BJ (cell line): ENCODE measurements around the gene SUN5. TPM values are rescaled to one million over a fixed set of nuclear protein-coding genes. Genes with fewer than 3 reads are reported as not detected.
"Not testable (repeated sequence)": the region's sequence is repeated elsewhere in the genome, so short reads cannot be mapped to it uniquely, and the experiment has no call there.

Experiments used
- CTCF ChIA-PET: fragments of 350-600 bp; formaldehyde crosslinking; extraction: SDS; loops from one replicate; lab custom pipeline; 2021; ENCODE audit warnings: antibody characterized with exemption, inconsistent platforms; lab: Yijun Ruan, JAX
- POLR2A ChIA-PET: fragments of 300-600 bp; sonication (Branson Sonifier 250); formaldehyde crosslinking; extraction: SDS; loops from one replicate; lab custom pipeline; 2021; ENCODE audit warnings: antibody characterized with exemption; lab: Charles Lee
- DNase-seq: peaks from one replicate; pipeline ENCODE4 v3.0.0-alpha.2; 2011; ENCODE audit warnings: low read depth
- H3K27me3 ChIP-seq: 2 replicates; pipeline ENCODE4 v1.6.0; 2011; ENCODE audit warnings: low read length; ENCODE audit not compliant: control insufficient read depth, insufficient read depth
- H3K36me3 ChIP-seq: 2 replicates; pipeline ENCODE4 v1.5.1; 2011; ENCODE audit warnings: low read length; ENCODE audit not compliant: control insufficient read depth, insufficient read depth
- H3K4me3 ChIP-seq: 2 replicates; pipeline ENCODE4 v1.5.1; 2011; ENCODE audit warnings: low read depth, mild to moderate bottlenecking, control low read depth, low read length
- polyA minus RNA-seq: library from RNA; depleted of rRNA, polyadenylated mRNA; stranded (reverse); fragments of >200 nt; gene quantifications from 2 replicates; pipeline ENCODE4 v1.2.3, GENCODE V29; 2011; rRNA and poly(A)+ RNA removed
- polyA plus RNA-seq: library from polyadenylated mRNA; depleted of rRNA; stranded (reverse); fragments of >200 nt; gene quantifications from 2 replicates; pipeline ENCODE4 v1.2.3, GENCODE V29; 2011; rRNA removed
- TF ChIP-seq, protein P1 (sequence below): IDR thresholded peaks from 2 replicates; pipeline ENCODE4 v1.5.1; 2011; ENCODE audit warnings: low read depth, mild to moderate bottlenecking, control low read depth, inconsistent platforms, low read length, moderate library complexity; ENCODE audit not compliant: insufficient read depth

Gene SUN5, protein sequence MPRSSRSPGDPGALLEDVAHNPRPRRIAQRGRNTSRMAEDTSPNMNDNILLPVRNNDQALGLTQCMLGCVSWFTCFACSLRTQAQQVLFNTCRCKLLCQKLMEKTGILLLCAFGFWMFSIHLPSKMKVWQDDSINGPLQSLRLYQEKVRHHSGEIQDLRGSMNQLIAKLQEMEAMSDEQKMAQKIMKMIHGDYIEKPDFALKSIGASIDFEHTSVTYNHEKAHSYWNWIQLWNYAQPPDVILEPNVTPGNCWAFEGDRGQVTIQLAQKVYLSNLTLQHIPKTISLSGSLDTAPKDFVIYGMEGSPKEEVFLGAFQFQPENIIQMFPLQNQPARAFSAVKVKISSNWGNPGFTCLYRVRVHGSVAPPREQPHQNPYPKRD
- polyA plus RNA-seq (not detected in 2 replicates), polyA minus RNA-seq (not detected in 2 replicates)

DNA sequence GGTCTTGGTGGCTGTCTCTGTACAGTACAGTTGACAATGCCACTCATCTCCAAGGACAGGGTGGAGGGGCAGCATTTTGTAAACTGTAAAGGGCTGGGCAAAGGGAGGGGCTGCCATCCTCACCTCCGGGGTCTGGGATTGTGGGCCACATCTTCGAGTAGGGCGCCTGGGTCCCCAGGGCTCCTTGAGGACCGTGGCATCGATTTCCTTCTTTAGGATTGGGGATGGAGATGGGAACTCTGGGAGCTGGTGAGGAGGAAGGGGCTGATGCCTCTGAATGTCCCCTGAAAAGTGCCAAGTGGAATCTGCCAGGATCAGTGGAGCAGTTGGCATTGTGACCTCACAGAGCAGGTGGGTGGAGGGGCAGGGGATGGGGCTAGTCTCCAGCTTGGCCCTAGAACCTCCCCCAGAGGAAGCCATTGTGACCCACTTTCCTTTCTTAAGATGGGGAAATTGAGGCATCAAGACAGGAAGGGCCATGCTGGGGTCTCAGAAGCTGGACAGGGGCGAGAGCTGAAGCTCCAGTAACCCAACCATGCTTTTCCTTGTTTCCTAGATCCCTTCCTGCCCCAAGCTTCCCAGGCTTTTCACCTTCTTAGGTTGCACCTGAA lies at the start of gene SUN5:
Gene SUN5 (minus strand): TSS at position 293 of the 611 bp plus-strand sequence. CDS start 93 bp downstream, at position 200.
- ChIA-PET CTCF (interaction anchor here (0.9 to 1.8 kb wide), 4 partner anchors 9 to 214 kb away, joined by 3 to 4 read pairs (median 4); no protein-coding TSS in a partner anchor), POLR2A (no interaction called here)
- TF ChIP-seq, protein P1, sequence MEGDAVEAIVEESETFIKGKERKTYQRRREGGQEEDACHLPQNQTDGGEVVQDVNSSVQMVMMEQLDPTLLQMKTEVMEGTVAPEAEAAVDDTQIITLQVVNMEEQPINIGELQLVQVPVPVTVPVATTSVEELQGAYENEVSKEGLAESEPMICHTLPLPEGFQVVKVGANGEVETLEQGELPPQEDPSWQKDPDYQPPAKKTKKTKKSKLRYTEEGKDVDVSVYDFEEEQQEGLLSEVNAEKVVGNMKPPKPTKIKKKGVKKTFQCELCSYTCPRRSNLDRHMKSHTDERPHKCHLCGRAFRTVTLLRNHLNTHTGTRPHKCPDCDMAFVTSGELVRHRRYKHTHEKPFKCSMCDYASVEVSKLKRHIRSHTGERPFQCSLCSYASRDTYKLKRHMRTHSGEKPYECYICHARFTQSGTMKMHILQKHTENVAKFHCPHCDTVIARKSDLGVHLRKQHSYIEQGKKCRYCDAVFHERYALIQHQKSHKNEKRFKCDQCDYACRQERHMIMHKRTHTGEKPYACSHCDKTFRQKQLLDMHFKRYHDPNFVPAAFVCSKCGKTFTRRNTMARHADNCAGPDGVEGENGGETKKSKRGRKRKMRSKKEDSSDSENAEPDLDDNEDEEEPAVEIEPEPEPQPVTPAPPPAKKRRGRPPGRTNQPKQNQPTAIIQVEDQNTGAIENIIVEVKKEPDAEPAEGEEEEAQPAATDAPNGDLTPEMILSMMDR, result no peak
- Histone ChIP-seq H3K27me3 (no peaks in the 10 kb centered on the region), H3K36me3 (no peaks in the 10 kb centered on the region), H3K4me3 (no peak within 1 kb of the TSS)
- no peak for DNase-seq

DNA sequence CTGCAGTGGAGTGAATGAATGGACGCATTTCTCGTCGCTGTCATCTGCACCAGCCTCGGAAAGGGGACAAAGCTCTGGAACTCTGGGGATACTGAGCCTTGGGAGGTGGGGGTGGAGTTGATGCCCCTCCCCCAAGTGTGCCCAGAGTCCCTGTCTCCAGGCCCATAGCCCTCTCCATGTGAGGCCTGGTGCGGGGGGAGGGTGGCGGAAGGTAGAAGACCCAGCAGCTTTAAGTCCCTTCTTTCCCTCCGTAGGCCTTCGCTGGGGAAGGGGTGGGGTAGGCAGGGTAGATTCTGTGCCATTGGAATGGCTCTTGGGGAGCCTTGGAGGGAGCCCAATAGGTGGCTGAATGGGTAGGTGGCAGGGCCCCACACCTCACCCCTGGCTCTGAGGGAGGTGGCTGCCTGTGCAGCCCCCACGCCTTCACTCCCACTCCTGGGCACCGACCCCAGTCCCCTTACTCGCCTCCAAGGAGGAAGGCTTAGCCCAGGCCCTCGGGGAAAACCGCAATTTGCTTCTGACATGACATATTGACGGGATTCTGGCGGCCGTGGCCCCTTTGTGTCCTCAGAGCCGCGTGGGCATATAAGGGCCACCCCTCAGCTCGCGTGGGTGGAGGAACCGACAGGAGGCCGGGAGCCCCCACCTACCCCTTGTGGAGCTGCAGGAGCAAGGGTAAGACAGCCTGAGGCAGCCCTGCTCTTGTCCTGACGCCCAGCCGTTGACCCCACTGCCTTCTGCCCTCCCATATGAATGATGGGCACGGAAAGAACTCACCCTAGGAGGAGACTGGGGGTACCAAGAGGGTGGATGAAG lies 49.3 kb upstream of the SUN5 start, which contains the start of gene BPIFB3:
Gene BPIFB3 (plus strand): TSS at position 613 of the 816 bp plus-strand sequence. CDS start 1,533 bp downstream, outside the sequence.
- CTCF ChIA-PET, result no interaction called here
- TF ChIP-seq, protein P1, result no peak
- Histone ChIP-seq H3K27me3 (no peaks in the 10 kb centered on the region; the same call in 1 of the 2 replicates), H3K4me3 (no peak within 1 kb of the TSS), H3K36me3 (no peaks in the 10 kb centered on the region)
- no peak for DNase-seq
- POLR2A ChIA-PET, result no interaction called here

DNA sequence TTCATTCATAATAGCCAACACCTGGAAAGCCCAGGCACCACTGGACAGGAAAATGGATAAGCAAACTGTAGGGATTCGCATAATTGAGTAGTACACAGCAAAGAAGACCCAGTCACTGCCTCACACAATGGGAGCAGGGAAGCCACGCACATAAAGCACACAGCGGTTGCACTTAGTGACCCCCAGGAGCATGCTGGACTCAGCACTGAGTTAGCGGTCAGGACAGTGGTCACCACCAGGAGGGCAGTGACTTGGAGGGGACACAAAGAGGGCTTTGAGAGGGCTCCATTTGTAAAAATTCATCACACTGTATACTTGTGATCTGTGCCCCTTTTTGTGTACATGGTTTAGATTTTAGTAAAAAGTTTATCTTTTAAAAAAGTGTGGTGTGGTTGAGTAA lies 47.1 kb upstream of the SUN5 start:
- no peak for DNase-seq
- Histone ChIP-seq H3K36me3 (no peaks in the 10 kb centered on the region), H3K4me3 (no peak overlapping the region), H3K27me3 (no peaks in the 10 kb centered on the region; the same call in 1 of the 2 replicates)
- CTCF ChIA-PET, result no interaction called here
- TF ChIP-seq, protein P1, result no peak
- POLR2A ChIA-PET, result no interaction called here

DNA sequence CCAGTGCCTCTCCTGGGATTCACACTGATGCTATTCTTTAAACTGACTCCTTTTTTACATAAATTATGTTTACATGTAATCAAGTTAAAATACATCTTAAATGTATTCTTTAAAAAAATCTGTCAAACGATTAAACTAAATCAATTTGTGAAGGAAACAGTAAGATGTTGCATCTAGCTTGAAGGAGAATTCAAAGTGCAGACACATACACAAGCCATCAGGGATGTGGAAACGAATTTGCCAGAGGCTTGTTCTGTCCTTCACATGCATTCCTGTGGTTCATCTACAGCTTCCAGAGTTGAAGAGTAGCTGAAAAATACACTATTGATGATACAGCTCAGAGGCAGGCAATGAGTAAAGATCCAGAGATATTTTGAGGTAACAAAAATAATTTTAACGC lies 42.2 kb upstream of the SUN5 start:
- TF ChIP-seq, protein P1, result no peak
- Histone ChIP-seq H3K27me3 (no peaks in the 10 kb centered on the region; the same call in 1 of the 2 replicates), H3K36me3 (no peaks in the 10 kb centered on the region), H3K4me3 (no peak overlapping the region)
- DNase-seq, result no peak
- CTCF ChIA-PET, result no interaction called here
- POLR2A ChIA-PET, result no interaction called here

DNA sequence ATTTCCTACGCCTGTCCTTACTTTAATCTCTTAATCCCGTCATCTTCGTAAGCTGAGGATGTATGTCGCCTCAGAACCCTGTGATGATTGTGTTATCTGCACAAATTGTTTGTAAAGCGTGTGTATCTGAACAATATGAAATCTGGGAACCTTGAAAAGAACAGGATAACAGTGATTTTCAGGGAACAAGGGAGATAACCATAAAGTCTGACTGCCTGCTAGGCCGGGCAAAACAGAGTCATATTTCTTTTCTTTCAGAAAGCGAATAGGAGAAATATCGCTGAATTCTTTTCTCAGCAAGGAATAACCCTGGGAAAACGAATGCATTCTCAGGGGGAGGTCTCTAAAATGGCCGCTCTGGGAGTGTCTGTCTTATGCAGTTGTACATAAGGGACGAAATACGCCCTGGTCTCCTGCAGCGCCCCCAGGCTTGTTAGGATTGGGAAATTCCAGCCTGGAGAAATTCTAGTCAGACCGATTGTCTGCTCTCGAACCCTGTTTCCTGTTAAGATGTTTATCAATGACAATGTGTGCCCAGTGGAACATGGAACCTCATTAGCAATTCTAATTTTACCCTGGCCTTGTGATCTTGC lies 41.0 kb upstream of the SUN5 start:
- H3K27me3 ChIP-seq, DNase-seq, H3K36me3 ChIP-seq, CTCF ChIA-PET, H3K4me3 ChIP-seq, POLR2A ChIA-PET: not testable (repeated sequence)
